WTC11 (cell line): ENCODE results near the gene BATF2. TPM values are rescaled to one million over a fixed set of nuclear protein-coding genes. Genes with fewer than 3 reads are reported as not detected.

Source experiments
- ATAC-seq: fragments of 200-7000 bp; cut with Tn5 transposase; 2 replicates; pipeline ENCODE4 v1.10.0; 2021; ENCODE audit warnings: mild to moderate bottlenecking, moderate library complexity
- CTCF ChIA-PET: fragments of 300-600 bp; sonication (Branson Sonifier 250); formaldehyde crosslinking; loops from one replicate; lab custom pipeline; 2021; ENCODE audit warnings: antibody characterized with exemption; lab: Charles Lee
- POLR2A ChIA-PET: fragments of 350-600 bp; sonication (Branson Sonifier 250); formaldehyde crosslinking; loops from one replicate; lab custom pipeline; 2021; ENCODE audit warnings: antibody characterized with exemption; lab: Charles Lee
- DNase-seq: peaks from one replicate; pipeline ENCODE4 v3.0.0; 2021; ENCODE audit warnings: low spot score
- H3K27ac Mint-ChIP-seq: 2 replicates; pipeline ENCODE4 v1.8.0; 2021; ENCODE audit warnings: mixed read lengths
- H3K27me3 Mint-ChIP-seq: 2 replicates; pipeline ENCODE4 v1.8.0; 2021; ENCODE audit warnings: low read depth, mild to moderate bottlenecking, moderate library complexity, mixed read lengths
- H3K36me3 Mint-ChIP-seq: 2 replicates; pipeline ENCODE4 v1.8.0; 2021; ENCODE audit warnings: mixed read lengths
- H3K4me1 Mint-ChIP-seq: 2 replicates; pipeline ENCODE4 v1.8.0; 2022; ENCODE audit warnings: mixed read lengths
- H3K4me3 Mint-ChIP-seq: 2 replicates; pipeline ENCODE4 v1.8.0; 2021; ENCODE audit warnings: mild to moderate bottlenecking, moderate library complexity, mixed read lengths
- H3K9me3 Mint-ChIP-seq: 2 replicates; pipeline ENCODE4 v1.8.0; 2021; ENCODE audit warnings: mixed read lengths
- FOXP1 ChIP-seq: sonication (generic); formaldehyde crosslinking; IDR thresholded peaks from 2 replicates; pipeline ENCODE4 v1.8.0; 2022; ENCODE audit warnings: missing genetic modification reagents, mild to moderate bottlenecking, moderate library complexity, borderline replicate concordance
- GRHL2 ChIP-seq: fragments of 250-450 bp; sonication (Bioruptor Pico); IDR thresholded peaks from 2 replicates; pipeline ENCODE4 v1.8.0; 2022; ENCODE audit warnings: mild to moderate bottlenecking, moderate library complexity; ENCODE audit not compliant: insufficient replicate concordance, severe bottlenecking
- HMGXB4 ChIP-seq: sonication (generic); formaldehyde crosslinking; IDR thresholded peaks from 2 replicates; pipeline ENCODE4 v1.8.1; 2023; ENCODE audit warnings: mild to moderate bottlenecking, moderate library complexity, missing genetic modification reagents
- IRF2 ChIP-seq: sonication (generic); formaldehyde crosslinking; IDR thresholded peaks from 2 replicates; pipeline ENCODE4 v1.8.0; 2022; ENCODE audit warnings: low read depth, missing genetic modification reagents, borderline replicate concordance
- JAZF1 ChIP-seq: fragments of 250-450 bp; sonication (Bioruptor Pico); IDR thresholded peaks from 2 replicates; pipeline ENCODE4 v1.9.0; 2021; ENCODE audit warnings: moderate library complexity, mild to moderate bottlenecking, inconsistent platforms
- KAT7 ChIP-seq: sonication (generic); formaldehyde crosslinking; IDR thresholded peaks from 2 replicates; pipeline ENCODE4 v1.8.1; 2023; ENCODE audit warnings: missing genetic modification reagents, mild to moderate bottlenecking, borderline replicate concordance
- MXD4 ChIP-seq: fragments of 250-450 bp; sonication (Bioruptor Pico); IDR thresholded peaks from 2 replicates; pipeline ENCODE4 v1.8.0; 2021; ENCODE audit warnings: mild to moderate bottlenecking, moderate library complexity, borderline replicate concordance
- OVOL2 ChIP-seq: fragments of 250-450 bp; sonication (Bioruptor Pico); IDR thresholded peaks from 2 replicates; pipeline ENCODE4 v1.9.0; 2021; ENCODE audit warnings: mild to moderate bottlenecking, borderline replicate concordance
- SMAD4 ChIP-seq: sonication (generic); formaldehyde crosslinking; IDR thresholded peaks from 2 replicates; pipeline ENCODE4 v1.8.0; 2022; ENCODE audit warnings: mild to moderate bottlenecking, missing genetic modification reagents
- ZBTB21 ChIP-seq: sonication (generic); formaldehyde crosslinking; IDR thresholded peaks from 2 replicates; pipeline ENCODE4 v1.8.1; 2023; ENCODE audit warnings: mild to moderate bottlenecking, missing genetic modification reagents, borderline replicate concordance
- ZBTB43 ChIP-seq: sonication (generic); formaldehyde crosslinking; IDR thresholded peaks from 2 replicates; pipeline ENCODE4 v1.8.1; 2023; ENCODE audit warnings: mild to moderate bottlenecking, missing genetic modification reagents
- ZNF121 ChIP-seq: sonication (generic); formaldehyde crosslinking; IDR thresholded peaks from 2 replicates; pipeline ENCODE4 v1.8.0; 2023; ENCODE audit warnings: missing genetic modification reagents
- ZNF263 ChIP-seq: sonication (generic); formaldehyde crosslinking; IDR thresholded peaks from 2 replicates; pipeline ENCODE4 v1.8.1; 2022; ENCODE audit warnings: low read depth, mild to moderate bottlenecking, moderate library complexity, missing genetic modification reagents
- ZNF281 ChIP-seq: sonication (generic); formaldehyde crosslinking; IDR thresholded peaks from 2 replicates; pipeline ENCODE4 v1.8.0; 2023; ENCODE audit warnings: mild to moderate bottlenecking, missing genetic modification reagents
- total RNA-seq: library from RNA; stranded (reverse); gene quantifications from 3 replicates; pipeline ENCODE4 v1.2.3, GENCODE V29; 2021
- TF ChIP-seq, protein P1 (sequence below): sonication (generic); formaldehyde crosslinking; IDR thresholded peaks from 2 replicates; pipeline ENCODE4 v1.8.0; 2023; ENCODE audit warnings: missing genetic modification reagents, mild to moderate bottlenecking, borderline replicate concordance

The BATF2 gene
- total RNA-seq, 1 experiment from 2014 or later: 1.3 TPM

GRCh38 chr11:65002706-65003105, 5.9 kb upstream of the BATF2 start (continued):
- TF ChIP-seq HMGXB4 (no peak), ZNF121 (CRISPR knock-in tag) (no peak)
- TF ChIP-seq, all 79 proteins: peak for 0

GRCh38 chr11:64999478-64999877, 2.7 kb upstream of the BATF2 start:
- no peak for TF ChIP-seq ZNF263
- ChIA-PET CTCF (interaction anchor here (1.9 to 4.5 kb wide), 2 partner anchors 14 to 112 kb away, joined by 13 to 28 read pairs; partner anchors contain the start of gene ARL2), POLR2A (no interaction called here)
- no peak overlapping the region for H3K4me3 Mint-ChIP-seq
- no peak overlapping the region for H3K27ac Mint-ChIP-seq
- no peaks in the 10 kb centered on the region for H3K9me3 Mint-ChIP-seq
- peaks cover 18% of the 10 kb centered on the region for H3K4me1 Mint-ChIP-seq
- no peaks in the 10 kb centered on the region for H3K27me3 Mint-ChIP-seq
- ATAC-seq (no peak), DNase-seq (no peak)
- no peaks in the 10 kb centered on the region for H3K36me3 Mint-ChIP-seq

DNA sequence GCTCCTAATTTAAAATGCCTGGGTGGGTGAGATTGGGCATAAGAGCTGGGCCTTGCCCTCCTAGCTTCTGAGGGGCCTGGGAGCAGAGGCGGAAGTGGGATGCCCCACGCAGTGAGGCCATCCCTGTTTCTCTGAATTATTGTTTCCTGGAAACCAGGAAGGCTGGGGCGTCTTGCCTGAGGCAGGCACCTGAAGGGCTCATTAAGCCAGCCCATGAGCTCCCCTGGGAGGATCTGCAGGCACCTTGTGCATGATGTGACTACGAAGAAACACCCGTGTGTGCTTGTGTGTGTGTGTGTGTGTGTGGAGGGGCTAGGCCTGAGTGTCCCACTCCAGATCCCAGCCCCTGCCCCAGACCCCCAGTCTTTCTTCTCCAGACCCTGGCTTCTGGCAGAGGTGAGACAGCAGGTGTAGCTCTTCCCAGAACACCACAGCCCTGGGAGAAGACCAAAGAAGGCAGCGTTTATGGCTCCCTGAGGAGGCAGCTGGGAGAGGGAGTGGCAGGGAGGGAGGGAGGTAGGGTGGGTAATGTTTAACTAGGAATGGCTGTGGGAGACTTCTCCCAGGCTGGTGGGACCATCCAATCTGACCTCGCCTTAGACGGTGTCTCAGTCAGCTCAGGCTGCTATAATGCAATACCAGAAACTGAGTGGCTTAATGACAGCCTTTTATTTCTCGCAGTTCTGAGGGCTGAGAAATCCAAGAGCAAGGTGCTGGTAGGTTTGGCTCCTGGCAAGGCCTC, 2.1 kb upstream of the BATF2 start:
- H3K27ac Mint-ChIP-seq: no peak overlapping the region; the same call in 1 of the 2 replicates
- TF ChIP-seq SMAD4 (CRISPR knock-in tag) (no peak), ZBTB43 (CRISPR knock-in tag) (no peak), MXD4 (no peak), JAZF1 (no peak), FOXP1 (CRISPR knock-in tag) (no peak), IRF2 (no peak), ZNF281 (CRISPR knock-in tag) (no peak), OVOL2 (no peak), ZBTB21 (CRISPR knock-in tag) (no peak), KAT7 (CRISPR knock-in tag) (no peak), GRHL2 (no peak)
- TF ChIP-seq, protein P1, sequence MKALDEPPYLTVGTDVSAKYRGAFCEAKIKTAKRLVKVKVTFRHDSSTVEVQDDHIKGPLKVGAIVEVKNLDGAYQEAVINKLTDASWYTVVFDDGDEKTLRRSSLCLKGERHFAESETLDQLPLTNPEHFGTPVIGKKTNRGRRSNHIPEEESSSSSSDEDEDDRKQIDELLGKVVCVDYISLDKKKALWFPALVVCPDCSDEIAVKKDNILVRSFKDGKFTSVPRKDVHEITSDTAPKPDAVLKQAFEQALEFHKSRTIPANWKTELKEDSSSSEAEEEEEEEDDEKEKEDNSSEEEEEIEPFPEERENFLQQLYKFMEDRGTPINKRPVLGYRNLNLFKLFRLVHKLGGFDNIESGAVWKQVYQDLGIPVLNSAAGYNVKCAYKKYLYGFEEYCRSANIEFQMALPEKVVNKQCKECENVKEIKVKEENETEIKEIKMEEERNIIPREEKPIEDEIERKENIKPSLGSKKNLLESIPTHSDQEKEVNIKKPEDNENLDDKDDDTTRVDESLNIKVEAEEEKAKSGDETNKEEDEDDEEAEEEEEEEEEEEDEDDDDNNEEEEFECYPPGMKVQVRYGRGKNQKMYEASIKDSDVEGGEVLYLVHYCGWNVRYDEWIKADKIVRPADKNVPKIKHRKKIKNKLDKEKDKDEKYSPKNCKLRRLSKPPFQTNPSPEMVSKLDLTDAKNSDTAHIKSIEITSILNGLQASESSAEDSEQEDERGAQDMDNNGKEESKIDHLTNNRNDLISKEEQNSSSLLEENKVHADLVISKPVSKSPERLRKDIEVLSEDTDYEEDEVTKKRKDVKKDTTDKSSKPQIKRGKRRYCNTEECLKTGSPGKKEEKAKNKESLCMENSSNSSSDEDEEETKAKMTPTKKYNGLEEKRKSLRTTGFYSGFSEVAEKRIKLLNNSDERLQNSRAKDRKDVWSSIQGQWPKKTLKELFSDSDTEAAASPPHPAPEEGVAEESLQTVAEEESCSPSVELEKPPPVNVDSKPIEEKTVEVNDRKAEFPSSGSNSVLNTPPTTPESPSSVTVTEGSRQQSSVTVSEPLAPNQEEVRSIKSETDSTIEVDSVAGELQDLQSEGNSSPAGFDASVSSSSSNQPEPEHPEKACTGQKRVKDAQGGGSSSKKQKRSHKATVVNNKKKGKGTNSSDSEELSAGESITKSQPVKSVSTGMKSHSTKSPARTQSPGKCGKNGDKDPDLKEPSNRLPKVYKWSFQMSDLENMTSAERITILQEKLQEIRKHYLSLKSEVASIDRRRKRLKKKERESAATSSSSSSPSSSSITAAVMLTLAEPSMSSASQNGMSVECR (CRISPR knock-in tag): no peak
- ChIA-PET CTCF (interaction anchor here (0.7 to 4.5 kb wide), 5 partner anchors 15 to 433 kb away, joined by 3 to 39 read pairs (median 28); partner anchors contain the start of genes ARL2 and GPHA2), POLR2A (no interaction called here)
- no peaks in the 10 kb centered on the region for H3K36me3 Mint-ChIP-seq
- H3K4me3 Mint-ChIP-seq: peak overlapping the region; percentile 51
- peaks cover 18% of the 10 kb centered on the region for H3K4me1 Mint-ChIP-seq
- H3K27me3 Mint-ChIP-seq: no peaks in the 10 kb centered on the region
- ATAC-seq (no peak), DNase-seq (no peak)
- no peaks in the 10 kb centered on the region for H3K9me3 Mint-ChIP-seq
